GM23248 (cell line): ENCODE data around the gene NLRC4. TPM values are rescaled to one million over a fixed set of nuclear protein-coding genes. Genes with fewer than 3 reads are reported as not detected.

Experiments used
- DNase-seq: peaks from one replicate; pipeline ENCODE4 v3.0.0-alpha.2; 2015
- H2AFZ ChIP-seq: fragments of 200-600 bp; sonication (generic); 2 replicates; pipeline ENCODE4 v1.6.1; 2016; ENCODE audit warnings: antibody characterized with exemption
- H3F3A ChIP-seq: fragments of 200-600 bp; sonication (generic); 2 replicates; pipeline ENCODE4 v1.6.1; 2016; ENCODE audit warnings: mild to moderate bottlenecking, antibody characterized with exemption, mixed run types; ENCODE audit not compliant: insufficient read depth
- H3K27ac ChIP-seq: fragments of 200-600 bp; sonication (generic); 2 replicates; pipeline ENCODE4 v1.5.1; 2016; ENCODE audit warnings: mild to moderate bottlenecking
- H3K27me3 ChIP-seq: fragments of 200-600 bp; sonication (generic); replicated peaks from 2 replicates; pipeline ENCODE4 v1.6.1; 2016; ENCODE audit warnings: mild to moderate bottlenecking; ENCODE audit not compliant: insufficient read depth
- H3K36me3 ChIP-seq: fragments of 200-600 bp; sonication (generic); 2 replicates; pipeline ENCODE4 v1.6.1; 2016; ENCODE audit warnings: low read depth, mild to moderate bottlenecking
- H3K4me1 ChIP-seq: fragments of 200-600 bp; sonication (generic); 2 replicates; pipeline ENCODE4 v1.6.1; 2016; ENCODE audit warnings: mild to moderate bottlenecking; ENCODE audit not compliant: insufficient read depth
- H3K4me2 ChIP-seq: fragments of 200-600 bp; sonication (generic); one replicate; pipeline ENCODE4 v1.6.1; 2016; ENCODE audit warnings: mild to moderate bottlenecking; ENCODE audit not compliant: unreplicated experiment
- H3K4me3 ChIP-seq: fragments of 200-600 bp; sonication (generic); 2 replicates; pipeline ENCODE4 v1.5.1; 2016; ENCODE audit warnings: mild to moderate bottlenecking
- H3K79me2 ChIP-seq: fragments of 200-600 bp; sonication (generic); 2 replicates; pipeline ENCODE4 v1.6.1; 2016; ENCODE audit warnings: mild to moderate bottlenecking; ENCODE audit not compliant: insufficient read depth
- H3K9ac ChIP-seq: fragments of 200-600 bp; sonication (generic); 2 replicates; pipeline ENCODE4 v1.6.1; 2016; ENCODE audit warnings: mild to moderate bottlenecking
- H3K9me2 ChIP-seq: fragments of 200-600 bp; sonication (generic); 2 replicates; pipeline ENCODE4 v1.6.1; 2016; ENCODE audit warnings: mixed run types, mild to moderate bottlenecking, moderate library complexity; ENCODE audit not compliant: insufficient read depth
- H3K9me3 ChIP-seq: fragments of 200-600 bp; sonication (generic); one replicate; pipeline ENCODE4 v1.6.1; 2017; ENCODE audit warnings: low read depth
- H4K20me1 ChIP-seq: fragments of 200-600 bp; sonication (generic); 2 replicates; pipeline ENCODE4 v1.6.0; 2016; ENCODE audit not compliant: insufficient read depth
- EZH2 ChIP-seq: fragments of 200-600 bp; sonication (generic); IDR thresholded peaks from 2 replicates; pipeline ENCODE4 v1.6.1; 2018; ENCODE audit warnings: antibody characterized with exemption, mild to moderate bottlenecking; ENCODE audit not compliant: insufficient read depth, poor library complexity, severe bottlenecking
- EZH2phosphoT487 ChIP-seq: fragments of 200-600 bp; sonication (generic); IDR thresholded peaks from 2 replicates; pipeline ENCODE4 v1.6.1; 2018; ENCODE audit warnings: antibody characterized with exemption, moderate library complexity, mild to moderate bottlenecking, low read depth; ENCODE audit not compliant: insufficient read depth
- WGBS, 2 experiments: methylation state at CpG; one replicate each; pipeline ENCODE4 v1.1.6; 2015 to 2017; ENCODE audit warnings: low lambda C conversion rate in 2 of 2, low coverage in 1 of 2; ENCODE audit errors: missing lambda C conversion rate in 2 of 2; 5-methylcytosine and 5-hydroxymethylcytosine counted together
- in situ Hi-C: fragments of 300-500 bp; cut with MboI; formaldehyde crosslinking; loops from 2 replicates; pipeline ENCODE4 v1.15.0; 2020
- polyA plus RNA-seq: library from polyadenylated mRNA; unstranded; fragments of >200 nt; fragmentation: Nextera tagmentation; extraction: Ambion mirVana; gene quantifications from 2 replicates; pipeline ENCODE4 v1.2.1, GENCODE V29; 2016
- total RNA-seq: library from RNA; depleted of rRNA; stranded (reverse); fragments of >200 nt; shearing (Covaris generic); gene quantifications from 2 replicates; pipeline ENCODE4 v1.2.3, GENCODE V29; 2014

The NLRC4 gene
- total and polyA plus RNA-seq, 2 experiments from 2014 or later, result 0.18 TPM; not detected in 1

DNA sequence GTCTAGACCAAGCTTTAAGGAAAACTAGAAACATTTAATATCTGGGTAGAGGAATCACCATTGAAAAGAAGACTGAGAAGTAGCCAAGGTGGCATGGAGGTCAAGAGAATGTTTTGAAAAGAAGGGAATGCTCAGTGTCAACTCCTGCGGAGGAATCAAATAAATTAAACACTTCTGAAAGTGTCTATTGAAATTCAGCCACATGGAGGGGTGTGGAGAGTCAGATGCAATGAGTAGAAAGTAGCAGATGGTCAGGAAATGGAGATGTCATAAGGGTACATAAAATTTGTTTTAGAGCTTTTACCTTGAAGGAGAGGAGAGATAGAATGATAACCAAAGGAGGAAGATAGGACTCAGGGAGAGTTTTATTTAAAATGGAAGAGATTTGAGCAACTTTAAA lies 35.1 kb downstream of the NLRC4 start:
- Histone ChIP-seq H3K36me3 (peaks cover 5% of the 10 kb centered on the region; the same call in 1 of the 2 replicates), H3K27ac (no peak overlapping the region), H3K27me3 (no peaks in the 10 kb centered on the region)

DNA sequence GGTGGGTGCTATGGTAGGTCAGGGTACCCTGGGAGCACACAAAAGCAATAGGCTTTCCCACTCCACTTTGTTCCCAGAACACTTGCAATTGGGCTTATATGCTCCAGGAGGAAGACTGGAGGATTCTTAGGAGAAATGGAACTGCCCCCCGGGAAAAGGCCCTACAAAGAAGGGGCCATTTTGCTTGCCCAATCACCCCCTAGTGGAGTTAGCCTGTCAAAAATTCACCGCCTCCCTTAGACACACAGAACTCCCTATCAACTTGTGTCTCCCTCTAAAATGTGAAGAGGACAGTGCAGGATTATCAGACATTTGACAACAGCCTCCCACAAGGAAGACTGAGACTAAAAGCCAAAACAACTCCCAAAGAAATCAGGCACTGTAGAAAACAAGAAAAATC lies 36.5 kb downstream of the NLRC4 start:
- Histone ChIP-seq H3K36me3 (peaks cover 10% of the 10 kb centered on the region; the same call in 1 of the 2 replicates), H3K4me1 (no peaks in the 10 kb centered on the region), H4K20me1 (no peaks in the 10 kb centered on the region), H3K27ac (no peak overlapping the region), H2AFZ (no peak overlapping the region), H3K27me3 (no peaks in the 10 kb centered on the region), H3F3A (no peaks in the 10 kb centered on the region), H3K9ac (no peak overlapping the region), H3K79me2 (no peaks in the 10 kb centered on the region), H3K4me3 (no peak overlapping the region), H3K9me3 (no peaks in the 10 kb centered on the region), H3K9me2 (no peaks in the 10 kb centered on the region), H3K4me2 (no peak overlapping the region)
- DNase-seq, result no peak
- no peak for TF ChIP-seq EZH2
- no peak for TF ChIP-seq EZH2phosphoT487
- 68 to 73% methylated on average over 2 of the region's 2 CpGs for WGBS, 2 experiments
- in situ Hi-C loops, result no loop called here

More for the DNA sequence above, 35.1 kb downstream of the NLRC4 start:
- 6 to 14% methylated on average over 1 of the region's 1 CpG for WGBS, 2 experiments
- Histone ChIP-seq H3K4me2 (no peak overlapping the region), H4K20me1 (no peaks in the 10 kb centered on the region), H3F3A (no peaks in the 10 kb centered on the region), H3K4me1 (no peaks in the 10 kb centered on the region), H3K4me3 (no peak overlapping the region), H2AFZ (no peak overlapping the region), H3K9ac (no peak overlapping the region), H3K9me3 (no peaks in the 10 kb centered on the region), H3K9me2 (no peaks in the 10 kb centered on the region), H3K79me2 (no peaks in the 10 kb centered on the region)
- TF ChIP-seq EZH2phosphoT487 (no peak), EZH2 (no peak)
- DNase-seq, result no peak
- in situ Hi-C loops, result no loop called here

- in situ Hi-C loops, result no loop called here
- no peak overlapping the region for H3K4me3 ChIP-seq
- H3K4me1 ChIP-seq, result no peaks in the 10 kb centered on the region
- no peaks in the 10 kb centered on the region for H3K79me2 ChIP-seq
- H3K27me3 ChIP-seq, result no peaks in the 10 kb centered on the region
- H3K9me3 ChIP-seq, result no peaks in the 10 kb centered on the region
- H4K20me1 ChIP-seq, result no peaks in the 10 kb centered on the region
- no peak overlapping the region for H3K4me2 ChIP-seq
- TF ChIP-seq EZH2phosphoT487 (no peak), EZH2 (no peak)
- no peak overlapping the region for H3K9ac ChIP-seq
- no peaks in the 10 kb centered on the region for H3F3A ChIP-seq
- peaks cover 17% of the 10 kb centered on the region; the same call in 1 of the 2 replicates for H3K36me3 ChIP-seq
- H2AFZ ChIP-seq, result no peak overlapping the region
- H3K27ac ChIP-seq, result no peak overlapping the region
- no peaks in the 10 kb centered on the region for H3K9me2 ChIP-seq
- DNase-seq, result no peak
Measured at GRCh38 chr2:32227492-32227891, 37.2 kb downstream of the NLRC4 start.

DNA sequence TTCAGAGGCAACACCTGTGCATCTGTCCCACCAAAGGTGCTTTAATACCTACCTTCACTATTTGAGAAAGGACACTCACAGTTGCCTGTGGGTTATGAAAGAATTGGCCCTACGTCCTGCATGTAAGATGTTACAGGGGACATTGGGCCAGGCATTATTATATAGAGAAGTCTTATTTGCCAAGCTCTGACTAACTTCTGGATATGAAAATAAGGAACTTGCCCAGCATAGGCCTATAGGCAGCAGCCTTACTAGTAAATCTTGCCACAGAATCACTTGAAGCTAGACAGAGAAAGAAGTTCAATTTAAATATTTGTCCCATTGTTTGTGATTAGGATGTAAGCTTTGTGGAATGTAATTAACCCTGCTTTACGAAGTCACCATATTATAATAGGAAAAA lies 41.7 kb downstream of the NLRC4 start:
- Histone ChIP-seq H3K36me3 (peaks cover 36% of the 10 kb centered on the region; the same call in 1 of the 2 replicates), H3K79me2 (no peaks in the 10 kb centered on the region), H3K4me3 (no peak overlapping the region), H2AFZ (no peak overlapping the region), H3K9ac (no peak overlapping the region), H3K4me1 (no peaks in the 10 kb centered on the region), H3K4me2 (no peak overlapping the region), H3K9me2 (no peaks in the 10 kb centered on the region), H3K27ac (no peak overlapping the region), H3F3A (no peaks in the 10 kb centered on the region), H4K20me1 (no peaks in the 10 kb centered on the region), H3K27me3 (no peaks in the 10 kb centered on the region), H3K9me3 (no peaks in the 10 kb centered on the region)
- DNase-seq, result no peak
- TF ChIP-seq EZH2 (no peak), EZH2phosphoT487 (no peak)
- 95 to 98% methylated on average over 2 of the region's 2 CpGs for WGBS, 2 experiments
- in situ Hi-C loops, result no loop called here

DNA sequence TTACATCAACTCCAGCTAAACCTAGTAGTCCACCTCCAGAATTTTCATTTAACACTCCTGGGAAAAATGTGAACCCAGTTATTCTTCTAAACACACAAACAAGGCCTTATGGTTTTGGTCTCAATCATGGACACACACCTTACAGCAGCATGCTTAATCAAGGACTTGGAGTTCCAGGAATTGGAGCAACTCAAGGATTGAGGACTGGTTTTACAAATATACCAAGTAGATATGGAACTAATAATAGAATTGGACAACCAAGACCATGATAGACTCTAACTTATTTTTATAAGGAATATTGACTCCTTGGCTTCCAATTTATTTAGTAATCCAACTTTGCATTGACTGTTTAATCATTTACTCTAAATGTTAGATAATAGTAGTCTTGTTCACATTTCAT lies 44.2 kb downstream of the NLRC4 start:
- Histone ChIP-seq H2AFZ (no peak overlapping the region), H3K9me3 (no peaks in the 10 kb centered on the region), H3K79me2 (no peaks in the 10 kb centered on the region), H4K20me1 (no peaks in the 10 kb centered on the region), H3K27me3 (no peaks in the 10 kb centered on the region), H3K27ac (no peak overlapping the region), H3K4me1 (no peaks in the 10 kb centered on the region), H3F3A (no peaks in the 10 kb centered on the region), H3K4me2 (no peak overlapping the region), H3K9me2 (no peaks in the 10 kb centered on the region), H3K4me3 (no peak overlapping the region), H3K9ac (no peak overlapping the region), H3K36me3 (peaks cover 36% of the 10 kb centered on the region; the same call in 1 of the 2 replicates)
- DNase-seq, result no peak
- in situ Hi-C loops, result no loop called here
- TF ChIP-seq EZH2phosphoT487, result no peak
- no peak for TF ChIP-seq EZH2
